IMR-90 (cell line): ENCODE results near the gene CCSER2. TPM values are rescaled to one million over a fixed set of nuclear protein-coding genes. Genes with fewer than 3 reads are reported as not detected.

ENCODE experiments used
- ATAC-seq: fragments of 200-7000 bp; cut with Tn5 transposase; 2 replicates; pipeline ENCODE4 v1.9.1; 2020; ENCODE audit warnings: low read depth, mild to moderate bottlenecking, moderate library complexity
- BruUV-seq: library from RNA; stranded (reverse); fragments of 400-500 nt; replicated peaks from 2 replicates; lab custom pipeline; 2021; lab: Mats Ljungman, UMichigan
- CTCF ChIA-PET: fragments of 300-600 bp; formaldehyde crosslinking; extraction: SDS; loops from one replicate; lab custom pipeline; 2021; ENCODE audit warnings: antibody characterized with exemption; lab: Yijun Ruan, JAX
- POLR2A ChIA-PET: fragments of 300-600 bp; sonication (Branson Sonifier 250); formaldehyde crosslinking; loops from one replicate; lab custom pipeline; 2022; ENCODE audit warnings: antibody characterized with exemption; ENCODE audit not compliant: unreplicated experiment; lab: Charles Lee
- DNase-seq: peaks from one replicate; pipeline ENCODE4 v3.0.0; 2013
- H2AFZ ChIP-seq: replicated peaks from 2 replicates; pipeline ENCODE3; 2013; ENCODE audit warnings: low read length, mild to moderate bottlenecking; ENCODE audit not compliant: poor library complexity
- H2AK5ac ChIP-seq: 2 replicates; pipeline ENCODE4 v1.6.1; 2013; ENCODE audit warnings: low read depth, low read length, inconsistent platforms
- H2AK9ac ChIP-seq: replicated peaks from 2 replicates; pipeline ENCODE3; 2013; ENCODE audit warnings: mild to moderate bottlenecking, low read depth, low read length, moderate library complexity; ENCODE audit not compliant: poor library complexity
- H2BK120ac ChIP-seq: 2 replicates; pipeline ENCODE4 v1.6.1; 2013; ENCODE audit warnings: low read depth, low read length, inconsistent platforms
- H2BK15ac ChIP-seq: 3 replicates; pipeline ENCODE4 v1.6.1; 2013; ENCODE audit warnings: low read depth, low read length, inconsistent platforms
- H2BK20ac ChIP-seq: 2 replicates; pipeline ENCODE4 v1.6.1; 2013; ENCODE audit warnings: low read depth, mild to moderate bottlenecking, inconsistent platforms, low read length, moderate library complexity
- H2BK5ac ChIP-seq: 2 replicates; pipeline ENCODE4 v1.6.1; 2013; ENCODE audit warnings: mild to moderate bottlenecking, low read depth, low read length, inconsistent platforms; ENCODE audit not compliant: poor library complexity, severe bottlenecking
- H3K14ac ChIP-seq: replicated peaks from 2 replicates; pipeline ENCODE4 v1.6.1; 2013; ENCODE audit warnings: low read depth, low read length, inconsistent platforms
- H3K18ac ChIP-seq: 2 replicates; pipeline ENCODE4 v1.6.1; 2013; ENCODE audit warnings: low read depth, low read length, control low read depth
- H3K23ac ChIP-seq: 2 replicates; pipeline ENCODE4 v1.6.1; 2013; ENCODE audit warnings: low read depth, low read length, inconsistent platforms
- H3K27ac ChIP-seq: 2 replicates; pipeline ENCODE4 v1.5.1; 2013; ENCODE audit warnings: mild to moderate bottlenecking, control low read depth, low read length; ENCODE audit not compliant: insufficient read depth
- H3K27me3 ChIP-seq: 2 replicates; pipeline ENCODE4 v1.6.1; 2013; ENCODE audit warnings: low read length; ENCODE audit not compliant: control insufficient read depth, insufficient read depth
- H3K36me3 ChIP-seq: 2 replicates; pipeline ENCODE4 v1.6.1; 2013; ENCODE audit warnings: low read length, mixed read lengths; ENCODE audit not compliant: control insufficient read depth, insufficient read depth
- H3K4ac ChIP-seq: 2 replicates; pipeline ENCODE4 v1.6.1; 2013; ENCODE audit warnings: low read depth, low read length, inconsistent platforms
- H3K4me1 ChIP-seq: 2 replicates; pipeline ENCODE4 v1.6.1; 2013; ENCODE audit warnings: low read length, mixed read lengths; ENCODE audit not compliant: control insufficient read depth, insufficient read depth
- H3K4me2 ChIP-seq: 2 replicates; pipeline ENCODE4 v1.6.1; 2013; ENCODE audit warnings: low read depth, mild to moderate bottlenecking, control low read depth, low read length, moderate library complexity
- H3K4me3 ChIP-seq: 2 replicates; pipeline ENCODE4 v1.5.1; 2013; ENCODE audit warnings: low read depth, mild to moderate bottlenecking, control low read depth, low read length, moderate library complexity; ENCODE audit not compliant: insufficient read depth
- H3K56ac ChIP-seq: 2 replicates; pipeline ENCODE4 v1.6.1; 2013; ENCODE audit warnings: low read length, inconsistent platforms; ENCODE audit not compliant: insufficient read depth; ENCODE audit errors: extremely low read depth
- H3K79me1 ChIP-seq, 2 experiments: 2 replicates each; pipeline ENCODE4 v1.6.1; 2013; ENCODE audit warnings: low read length in 2 of 2, inconsistent platforms in 1 of 2, low read depth in 1 of 2
- H3K9ac ChIP-seq: 2 replicates; pipeline ENCODE4 v1.6.1; 2013; ENCODE audit warnings: low read depth, low read length, control low read depth
- H3K9me1 ChIP-seq: 2 replicates; pipeline ENCODE4 v1.6.1; 2013; ENCODE audit warnings: low read length, inconsistent platforms; ENCODE audit not compliant: insufficient read depth
- H3K9me3 ChIP-seq: 2 replicates; pipeline ENCODE4 v1.6.1; 2013; ENCODE audit warnings: low read length; ENCODE audit not compliant: control insufficient read depth, insufficient read depth
- H4K20me1 ChIP-seq: 2 replicates; pipeline ENCODE4 v1.6.1; 2013; ENCODE audit warnings: low read length, inconsistent platforms; ENCODE audit not compliant: insufficient read depth
- H4K5ac ChIP-seq: 2 replicates; pipeline ENCODE4 v1.6.1; 2013; ENCODE audit warnings: mild to moderate bottlenecking, low read depth, low read length, control low read depth
- H4K8ac ChIP-seq, 2 experiments: 2 replicates each; pipeline ENCODE4 v1.6.1; 2013; ENCODE audit warnings: low read depth in 2 of 2, low read length in 2 of 2, control low read depth in 1 of 2, inconsistent platforms in 1 of 2
- H4K91ac ChIP-seq: 2 replicates; pipeline ENCODE4 v1.6.1; 2013; ENCODE audit warnings: low read depth, low read length, inconsistent platforms; ENCODE audit not compliant: insufficient read depth
- ELK1 ChIP-seq: fragments of 150-350 bp; IDR thresholded peaks from 2 replicates; pipeline ENCODE4 v1.6.1; 2016; ENCODE audit warnings: low read depth, mild to moderate bottlenecking, low read length, moderate library complexity, borderline replicate concordance
- FOS ChIP-seq: fragments of 150-350 bp; IDR thresholded peaks from 2 replicates; pipeline ENCODE4 v1.6.1; 2016; ENCODE audit warnings: low read depth, low read length
- NFE2L2 ChIP-seq: fragments of 150-350 bp; IDR thresholded peaks from 2 replicates; pipeline ENCODE4 v1.6.1; 2016; ENCODE audit warnings: low read depth, mild to moderate bottlenecking, low read length
- RAD21 ChIP-seq: IDR thresholded peaks from 2 replicates; pipeline ENCODE4 v1.6.1; 2012; ENCODE audit warnings: low read length, improper control_type of control experiment
- RCOR1 ChIP-seq: IDR thresholded peaks from 2 replicates; pipeline ENCODE4 v1.6.1; 2012; ENCODE audit warnings: mild to moderate bottlenecking, low read length, improper control_type of control experiment; ENCODE audit not compliant: insufficient replicate concordance
- RFX5 ChIP-seq: IDR thresholded peaks from 2 replicates; pipeline ENCODE4 v1.8.0; 2012; ENCODE audit warnings: low read depth, mild to moderate bottlenecking, low read length, moderate library complexity
- WGBS, 2 experiments: methylation state at CpG; one replicate each; pipeline versions ENCODE4 v1.1.5 to v1.1.7; 2013; ENCODE audit warnings: missing lambda C conversion rate in 2 of 2; ENCODE audit not compliant: insufficient read length in 1 of 2; ENCODE audit errors: extremely low coverage in 2 of 2; 5-methylcytosine and 5-hydroxymethylcytosine counted together
- dilution Hi-C: fragments of 300-500 bp; cut with HindIII; formaldehyde crosslinking; loops from one replicate; pipeline ENCODE4 v1.14.3; 2018; ENCODE audit warnings: low sequenced_read_pairs; ENCODE audit not compliant: unreplicated experiment
- in situ Hi-C: fragments of 300-500 bp; cut with MboI; formaldehyde crosslinking; loops from 3 replicates; pipeline ENCODE4 v1.14.3; 2019; ENCODE audit warnings: low sequenced_read_pairs, inconsistent platforms, mixed read lengths
- intact Hi-C: fragments of 100-400 bp; cut with micrococcal nuclease; formaldehyde crosslinking; loops from 2 replicates; pipeline ENCODE4 v1.10.0; 2022
- polyA plus RNA-seq, 3 experiments: library from polyadenylated mRNA; depleted of rRNA; stranded (reverse); fragments of >200 nt; gene quantifications; 2 replicates each; pipeline ENCODE4 v1.2.3, GENCODE V29; 2012; ENCODE audit warnings: low replicate concordance in 1 of 3
- total RNA-seq: library from RNA; depleted of rRNA; stranded (reverse); fragments of >200 nt; gene quantifications from 2 replicates; pipeline ENCODE4 v1.2.3, GENCODE V29; 2012
- TF ChIP-seq, protein P1 (sequence below): conservative IDR thresholded peaks from 2 replicates; pipeline ENCODE4 v1.5.1; 2012; ENCODE audit warnings: mild to moderate bottlenecking, low read depth, low read length, improper control_type of control experiment

The CCSER2 gene
- total and polyA plus RNA-seq, 2 of the 4 experiments (the other 2 are of a cell fraction) = 20.4 to 31.7 TPM

- Histone ChIP-seq H2BK20ac (no peak overlapping the region), H2AFZ (no peak overlapping the region), H2BK5ac (no peak overlapping the region), H3K4me3 (no peak overlapping the region), H2AK9ac (no peak overlapping the region), H3K56ac (no peak overlapping the region), H4K91ac (no peak overlapping the region), H3K4me2 (no peak overlapping the region), H2BK120ac (no peak overlapping the region), H3K23ac (no peak overlapping the region), H3K9me3 (no peaks in the 10 kb centered on the region), H4K20me1 (peaks cover 10% of the 10 kb centered on the region; the same call in 1 of the 2 replicates), H3K79me1 (peaks cover 17 to 27% of the 10 kb centered on the region in 2 experiments), H3K27me3 (no peaks in the 10 kb centered on the region), H3K36me3 (peaks cover 6% of the 10 kb centered on the region), H2BK15ac (no peak overlapping the region), H3K18ac (no peak overlapping the region), H3K27ac (no peak overlapping the region), H2AK5ac (no peak overlapping the region), H4K5ac (no peak overlapping the region), H3K14ac (no peak overlapping the region), H4K8ac (no peak overlapping the region), H3K9me1 (peaks cover 6% of the 10 kb centered on the region; the same call in 1 of the 2 replicates), H3K9ac (no peak overlapping the region), H3K4ac (no peak overlapping the region), H3K4me1 (peaks cover 8% of the 10 kb centered on the region)
- WGBS, 2 experiments = no CpG with 5 or more reads among the region's 2 CpGs
- BruUV-seq = no TSS peak
- CTCF ChIA-PET = no interaction called here
- POLR2A ChIA-PET = interaction anchor here (0.6 kb wide), 1 partner anchor 16 kb away, joined by 3 read pairs; no protein-coding TSS in a partner anchor
- intact Hi-C loops = no loop called here
- no peak for TF ChIP-seq RCOR1
- TF ChIP-seq, protein P1, sequence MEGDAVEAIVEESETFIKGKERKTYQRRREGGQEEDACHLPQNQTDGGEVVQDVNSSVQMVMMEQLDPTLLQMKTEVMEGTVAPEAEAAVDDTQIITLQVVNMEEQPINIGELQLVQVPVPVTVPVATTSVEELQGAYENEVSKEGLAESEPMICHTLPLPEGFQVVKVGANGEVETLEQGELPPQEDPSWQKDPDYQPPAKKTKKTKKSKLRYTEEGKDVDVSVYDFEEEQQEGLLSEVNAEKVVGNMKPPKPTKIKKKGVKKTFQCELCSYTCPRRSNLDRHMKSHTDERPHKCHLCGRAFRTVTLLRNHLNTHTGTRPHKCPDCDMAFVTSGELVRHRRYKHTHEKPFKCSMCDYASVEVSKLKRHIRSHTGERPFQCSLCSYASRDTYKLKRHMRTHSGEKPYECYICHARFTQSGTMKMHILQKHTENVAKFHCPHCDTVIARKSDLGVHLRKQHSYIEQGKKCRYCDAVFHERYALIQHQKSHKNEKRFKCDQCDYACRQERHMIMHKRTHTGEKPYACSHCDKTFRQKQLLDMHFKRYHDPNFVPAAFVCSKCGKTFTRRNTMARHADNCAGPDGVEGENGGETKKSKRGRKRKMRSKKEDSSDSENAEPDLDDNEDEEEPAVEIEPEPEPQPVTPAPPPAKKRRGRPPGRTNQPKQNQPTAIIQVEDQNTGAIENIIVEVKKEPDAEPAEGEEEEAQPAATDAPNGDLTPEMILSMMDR = no peak
- no peak for TF ChIP-seq FOS
- no peak for TF ChIP-seq NFE2L2
- TF ChIP-seq RAD21 = no peak
- no peak for TF ChIP-seq RFX5
- no peak for TF ChIP-seq ELK1
- dilution Hi-C loops = no loop called here
- ATAC-seq = peak; percentile 58; the same call in 1 of the 2 replicates
- DNase-seq = peak; percentile 33
- in situ Hi-C loops = no loop called here
These were observed 182.7 kb downstream of the CCSER2 start for GRCh38 chr10:84511106-84511505.
